Gastrocnemius medialis (tissue), 4 donors: ENCODE measurements around the gene SYCP1.

Experiments used
- POLR2A ChIP-seq, 2 donors: fragments of 450-650 bp; IDR thresholded peaks; one replicate each; pipeline ENCODE4 v1.6.1; 2017; ENCODE audit warnings: antibody characterized with exemption in 2 of 2, mild to moderate bottlenecking in 2 of 2, moderate library complexity in 2 of 2
- TF ChIP-seq, protein P1 (sequence below), 5 experiments: fragments of 450-650 bp in 3 of 5; fragments of 200-600 bp in 2 of 5; sonication (generic) in 2 of 5; IDR thresholded peaks in 4 of 5; conservative IDR thresholded peaks in 1 of 5; 1 replicate in 4 of 5; 2 replicates in 1 of 5; pipeline ENCODE4 v1.5.1; 2016 to 2019; ENCODE audit warnings: antibody characterized with exemption in 5 of 5, mild to moderate bottlenecking in 3 of 5, moderate library complexity in 3 of 5

DNA sequence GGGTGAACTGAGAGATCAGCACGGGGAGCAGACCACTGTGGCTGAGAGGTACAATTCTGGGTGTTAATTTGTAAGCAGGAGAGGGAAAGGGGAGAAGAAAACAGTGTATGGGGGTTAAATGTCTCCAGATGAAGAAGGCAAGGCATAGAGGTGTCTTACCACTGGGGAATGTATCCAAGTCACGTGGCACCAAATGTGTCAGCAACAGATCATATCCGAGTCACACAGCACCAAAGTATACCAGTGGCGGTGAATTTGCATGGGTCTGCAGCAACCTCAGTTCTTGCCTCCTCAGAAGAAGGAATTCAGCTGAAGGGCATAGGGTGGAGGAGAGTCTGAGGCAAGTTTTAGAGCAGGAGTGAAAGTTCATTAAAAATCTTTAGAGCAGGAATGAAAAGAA lies 21.2 kb upstream of the SYCP1 start:
- TF ChIP-seq, protein P1, sequence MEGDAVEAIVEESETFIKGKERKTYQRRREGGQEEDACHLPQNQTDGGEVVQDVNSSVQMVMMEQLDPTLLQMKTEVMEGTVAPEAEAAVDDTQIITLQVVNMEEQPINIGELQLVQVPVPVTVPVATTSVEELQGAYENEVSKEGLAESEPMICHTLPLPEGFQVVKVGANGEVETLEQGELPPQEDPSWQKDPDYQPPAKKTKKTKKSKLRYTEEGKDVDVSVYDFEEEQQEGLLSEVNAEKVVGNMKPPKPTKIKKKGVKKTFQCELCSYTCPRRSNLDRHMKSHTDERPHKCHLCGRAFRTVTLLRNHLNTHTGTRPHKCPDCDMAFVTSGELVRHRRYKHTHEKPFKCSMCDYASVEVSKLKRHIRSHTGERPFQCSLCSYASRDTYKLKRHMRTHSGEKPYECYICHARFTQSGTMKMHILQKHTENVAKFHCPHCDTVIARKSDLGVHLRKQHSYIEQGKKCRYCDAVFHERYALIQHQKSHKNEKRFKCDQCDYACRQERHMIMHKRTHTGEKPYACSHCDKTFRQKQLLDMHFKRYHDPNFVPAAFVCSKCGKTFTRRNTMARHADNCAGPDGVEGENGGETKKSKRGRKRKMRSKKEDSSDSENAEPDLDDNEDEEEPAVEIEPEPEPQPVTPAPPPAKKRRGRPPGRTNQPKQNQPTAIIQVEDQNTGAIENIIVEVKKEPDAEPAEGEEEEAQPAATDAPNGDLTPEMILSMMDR (IDR thresholded peaks at IDR 0.05 in 4 of 5, conservative IDR thresholded peaks at IDR 0.05 in 1 of 5) = no peak
- no peak for TF ChIP-seq POLR2A (IDR thresholded peaks at IDR 0.05)
